ENCODE measurements around the gene SAMD14. TPM values are rescaled to one million over a fixed set of nuclear protein-coding genes. Genes with fewer than 3 reads are reported as not detected.

The SAMD14 gene
- total RNA-seq, 2 donors from 2014 or later: 2.5 to 7.4 TPM

- intact Hi-C loops (cut with DNase I): no loop called here
- peaks cover 12 to 23% of the 10 kb centered on the region in 2 donors for H3K36me3 ChIP-seq
- H3K27ac ChIP-seq: no peak overlapping the region
- TF ChIP-seq POLR2AphosphoS5 (IDR thresholded peaks at IDR 0.05) (no peak), POLR2A (IDR thresholded peaks at IDR 0.05) (no peak), CTCF (IDR thresholded peaks at IDR 0.05) (no peak)
- no peaks in the 10 kb centered on the region for H3K27me3 ChIP-seq (replicated peaks; ENCODE audit: insufficient read depth)
- no peaks in the 10 kb centered on the region for H3K4me1 ChIP-seq (replicated peaks)
- H3K9me3 ChIP-seq: no peaks in the 10 kb centered on the region
- no peak for DNase-seq (ENCODE audit: low spot score)
- no peak overlapping the region for H3K4me3 ChIP-seq
- WGBS: 67% methylated on average over 39 of the region's 39 CpGs
Observed at GRCh38 chr17:50076591-50077235, 53.2 kb downstream of the SAMD14 start.

GRCh38 chr17:50076221-50076590 lies 53.8 kb downstream of the SAMD14 start:
- WGBS: 87% methylated on average over 16 of the region's 16 CpGs
- H3K27me3 ChIP-seq (replicated peaks; ENCODE audit: insufficient read depth): no peaks in the 10 kb centered on the region
- intact Hi-C loops (cut with DNase I): no loop called here
- DNase-seq (ENCODE audit: low spot score): no peak
- no peak for TF ChIP-seq POLR2A (IDR thresholded peaks at IDR 0.05)
- TF ChIP-seq POLR2AphosphoS5 (IDR thresholded peaks at IDR 0.05): no peak
- TF ChIP-seq CTCF (IDR thresholded peaks at IDR 0.05): no peak
- H3K9me3 ChIP-seq: no peaks in the 10 kb centered on the region
- peaks cover 12 to 23% of the 10 kb centered on the region in 2 donors for H3K36me3 ChIP-seq
- H3K4me3 ChIP-seq: no peak overlapping the region
- no peaks in the 10 kb centered on the region for H3K4me1 ChIP-seq (replicated peaks)
- H3K27ac ChIP-seq: no peak overlapping the region

GRCh38 chr17:50075446-50076032 lies 54.4 kb downstream of the SAMD14 start:
- Histone ChIP-seq H3K27ac (no peak overlapping the region), H3K27me3 (replicated peaks; ENCODE audit: insufficient read depth) (no peaks in the 10 kb centered on the region), H3K4me1 (replicated peaks) (no peaks in the 10 kb centered on the region), H3K9me3 (no peaks in the 10 kb centered on the region), H3K4me3 (no peak overlapping the region), H3K36me3 (peaks cover 12 to 23% of the 10 kb centered on the region in 2 donors)
- no peak for DNase-seq (ENCODE audit: low spot score)
- TF ChIP-seq POLR2A (IDR thresholded peaks at IDR 0.05): no peak
- TF ChIP-seq POLR2AphosphoS5 (IDR thresholded peaks at IDR 0.05): no peak
- TF ChIP-seq CTCF (IDR thresholded peaks at IDR 0.05): no peak
- 95% methylated on average over 16 of the region's 16 CpGs for WGBS
- intact Hi-C loops (cut with DNase I): no loop called here

- H3K36me3 ChIP-seq: peaks cover 12 to 23% of the 10 kb centered on the region in 2 donors
- H3K27ac ChIP-seq: no peak overlapping the region
- no peaks in the 10 kb centered on the region for H3K9me3 ChIP-seq
- DNase-seq (ENCODE audit: low spot score): no peak
- 96% methylated on average over 6 of the region's 6 CpGs for WGBS
- intact Hi-C loops (cut with DNase I): no loop called here
- H3K4me1 ChIP-seq (replicated peaks): no peaks in the 10 kb centered on the region
- no peak overlapping the region for H3K4me3 ChIP-seq
- TF ChIP-seq CTCF (IDR thresholded peaks at IDR 0.05): no peak
- TF ChIP-seq POLR2A (IDR thresholded peaks at IDR 0.05): no peak
- TF ChIP-seq POLR2AphosphoS5 (IDR thresholded peaks at IDR 0.05): no peak
- no peaks in the 10 kb centered on the region for H3K27me3 ChIP-seq (replicated peaks; ENCODE audit: insufficient read depth)
Observed at GRCh38 chr17:50074227-50074626, 55.7 kb downstream of the SAMD14 start.

- H3K27me3 ChIP-seq (replicated peaks; ENCODE audit: insufficient read depth): no peaks in the 10 kb centered on the region
- 75% methylated on average over 1 of the region's 1 CpG for WGBS
- intact Hi-C loops (cut with DNase I): no loop called here
- no peaks in the 10 kb centered on the region for H3K4me1 ChIP-seq (replicated peaks)
- H3K9me3 ChIP-seq: no peaks in the 10 kb centered on the region
- no peak overlapping the region for H3K27ac ChIP-seq
- TF ChIP-seq POLR2A (IDR thresholded peaks at IDR 0.05): no peak
- no peak for TF ChIP-seq CTCF (IDR thresholded peaks at IDR 0.05)
- no peak for TF ChIP-seq POLR2AphosphoS5 (IDR thresholded peaks at IDR 0.05)
- H3K36me3 ChIP-seq: peaks cover 12 to 16% of the 10 kb centered on the region in 2 donors
- H3K4me3 ChIP-seq: no peak overlapping the region
- DNase-seq (ENCODE audit: low spot score): no peak
Observed at GRCh38 chr17:50072925-50073324, 57.0 kb downstream of the SAMD14 start.
